HG02943 (cell line): ENCODE results near the gene EMX1.
A peak's percentile ranks its signal among the peaks of the same experiment; 100 is the strongest.

Experiments used
- ATAC-seq: cut with Tn5 transposase; IDR thresholded peaks from one replicate; pipeline ENCODE4 v1.9.1; 2021; ENCODE audit warnings: mild to moderate bottlenecking, low read depth, moderate library complexity; ENCODE audit not compliant: unreplicated experiment

The EMX1 gene

DNA sequence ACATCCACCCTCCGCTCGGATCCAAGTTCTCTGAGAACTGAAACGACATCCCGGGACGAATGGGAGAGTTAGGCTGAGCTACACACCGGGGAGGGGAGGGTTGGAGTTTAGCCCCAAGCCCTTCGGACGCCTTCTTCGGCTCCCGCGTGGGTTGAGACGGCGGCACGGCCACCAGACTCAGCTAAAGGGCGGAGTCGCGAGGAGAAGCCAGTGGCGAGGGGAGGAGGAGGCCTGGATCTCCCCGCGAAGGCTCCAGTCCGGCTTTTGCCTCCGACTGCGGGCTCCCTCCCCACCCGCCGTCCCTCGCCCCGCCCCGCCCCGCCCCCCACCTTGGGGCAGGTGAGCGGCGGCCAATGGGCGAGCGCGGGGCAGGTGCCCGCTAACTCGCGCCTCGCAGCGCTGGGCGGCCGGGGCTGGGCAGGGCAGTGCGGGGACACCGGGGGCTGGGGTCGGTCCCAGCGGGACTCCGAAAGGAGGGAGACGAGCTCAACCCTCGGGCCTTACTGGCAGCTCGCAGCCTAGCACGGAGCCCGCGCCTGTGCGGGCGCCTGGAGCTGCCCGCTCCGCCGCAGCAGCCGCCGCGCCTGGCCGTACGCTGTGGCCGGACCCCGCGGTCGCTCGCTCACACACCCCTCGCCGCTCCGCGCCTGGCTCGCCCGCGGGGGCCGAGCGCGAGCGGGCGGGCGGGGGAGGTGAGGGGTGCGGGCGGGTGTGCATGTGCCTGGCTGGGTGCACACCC lies at the start of gene EMX1:
EMX1 (plus strand) TSS at position 382 of the 739 bp plus-strand sequence; CDS start at position 716, 334 bp downstream.
- ATAC-seq: peak; percentile 42

- no peak for ATAC-seq
Observed at GRCh38 chr2:72871060-72871459, 46.3 kb upstream of the EMX1 start.

DNA sequence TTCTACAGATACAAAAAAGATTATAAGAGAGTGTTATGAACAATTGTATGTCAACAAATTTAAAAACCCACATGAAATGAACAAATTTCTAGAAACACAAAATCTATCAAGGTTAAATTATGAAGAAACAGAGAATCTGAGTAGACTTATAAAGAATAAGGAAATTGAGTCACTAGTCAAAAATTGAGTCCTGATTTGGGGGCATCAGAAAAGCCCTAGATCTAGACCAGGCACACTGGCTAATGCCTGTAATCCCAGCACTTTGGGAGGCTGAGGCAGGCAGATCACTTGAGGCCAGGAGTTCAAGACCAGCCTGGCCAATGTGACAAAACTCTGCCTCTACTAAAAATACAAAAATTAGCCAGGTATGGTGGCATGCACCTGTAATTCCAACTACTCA lies 45.4 kb upstream of the EMX1 start:
- ATAC-seq: no peak

- no peak for ATAC-seq
Observed at GRCh38 chr2:72883356-72883962, 33.9 kb upstream of the EMX1 start.

- no peak for ATAC-seq
Observed at GRCh38 chr2:72886505-72887031, 30.8 kb upstream of the EMX1 start.

DNA sequence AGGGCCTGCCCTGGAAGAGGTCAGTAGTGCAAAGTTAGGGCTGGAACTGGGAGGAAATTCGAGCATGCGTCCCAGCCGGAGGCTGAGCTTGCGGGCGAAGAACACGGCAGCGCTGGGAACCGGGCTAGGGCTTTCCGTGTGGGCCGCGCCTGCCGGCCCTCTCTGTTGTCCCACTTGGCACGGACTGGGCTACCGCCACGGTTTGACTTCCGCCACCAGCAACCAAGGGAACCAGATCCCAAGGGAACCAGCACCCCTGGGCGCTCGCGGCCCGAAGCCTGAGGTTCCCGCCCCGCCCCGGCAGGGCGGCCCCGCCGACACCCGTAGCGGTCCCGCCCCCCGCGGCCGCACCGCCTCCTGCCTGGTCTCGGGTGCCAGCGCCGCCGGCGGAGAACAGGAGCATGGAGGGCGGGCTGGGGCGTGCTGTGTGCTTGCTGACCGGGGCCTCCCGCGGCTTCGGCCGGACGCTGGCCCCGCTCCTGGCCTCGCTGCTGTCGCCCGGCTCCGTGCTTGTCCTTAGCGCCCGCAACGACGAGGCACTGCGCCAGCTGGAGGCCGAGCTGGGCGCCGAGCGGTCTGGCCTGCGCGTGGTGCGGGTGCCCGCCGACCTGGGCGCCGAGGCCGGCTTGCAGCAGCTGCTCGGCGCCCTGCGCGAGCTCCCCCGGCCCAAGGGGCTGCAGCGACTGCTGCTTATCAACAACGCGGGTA lies 30.1 kb upstream of the EMX1 start, which contains the start of gene SPR:
SPR (plus strand) TSS at position 377 of the 708 bp plus-strand sequence; CDS start at position 402, 25 bp downstream.
- ATAC-seq: no peak

DNA sequence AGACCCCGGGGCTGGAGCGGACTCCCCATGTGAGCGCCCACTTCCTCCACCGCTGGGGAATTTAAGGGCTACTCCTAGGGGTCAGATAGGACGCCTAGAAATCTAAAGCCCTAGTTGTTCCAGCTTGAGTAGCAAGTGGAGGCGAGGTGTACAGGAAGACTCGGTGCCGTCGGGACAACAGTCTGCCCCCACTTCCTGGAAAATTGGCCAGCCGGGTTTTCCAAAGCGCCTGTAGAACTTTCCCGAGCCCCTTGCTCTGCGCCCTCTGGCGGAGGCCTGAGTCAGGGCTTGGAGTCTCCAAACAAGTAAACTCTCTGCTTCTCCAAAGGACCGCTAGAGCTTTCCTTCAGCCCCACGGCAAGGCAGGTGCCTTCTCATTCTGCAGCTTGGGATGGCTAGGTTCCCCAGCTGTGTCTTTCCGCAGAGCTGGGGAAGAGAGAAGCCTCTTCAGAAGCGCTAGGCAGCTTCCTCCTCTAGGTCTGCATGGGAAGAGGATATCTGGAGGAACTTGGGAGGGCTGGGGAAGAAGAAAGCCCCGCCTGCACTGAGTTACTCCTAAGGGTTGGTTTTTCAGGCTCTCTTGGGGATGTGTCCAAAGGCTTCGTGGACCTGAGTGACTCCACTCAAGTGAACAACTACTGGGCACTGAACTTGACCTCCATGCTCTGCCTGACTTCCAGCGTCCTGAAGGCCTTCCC lies 29.4 kb upstream of the EMX1 start:
- no peak for ATAC-seq

GRCh38 chr2:72888438-72889202 lies 28.7 kb upstream of the EMX1 start:
- ATAC-seq: no peak

- ATAC-seq: no peak
Observed at GRCh38 chr2:72889991-72890390, 27.3 kb upstream of the EMX1 start.

GRCh38 chr2:72891091-72891818 lies 26.1 kb upstream of the EMX1 start:
- ATAC-seq: no peak

GRCh38 chr2:72892506-72893173 lies 24.7 kb upstream of the EMX1 start:
- ATAC-seq: peak; percentile 53

- peak; percentile 61 for ATAC-seq
Observed at GRCh38 chr2:72893594-72894319, 23.6 kb upstream of the EMX1 start.

- no peak for ATAC-seq
Observed at GRCh38 chr2:72894514-72894913, 22.8 kb upstream of the EMX1 start.

DNA sequence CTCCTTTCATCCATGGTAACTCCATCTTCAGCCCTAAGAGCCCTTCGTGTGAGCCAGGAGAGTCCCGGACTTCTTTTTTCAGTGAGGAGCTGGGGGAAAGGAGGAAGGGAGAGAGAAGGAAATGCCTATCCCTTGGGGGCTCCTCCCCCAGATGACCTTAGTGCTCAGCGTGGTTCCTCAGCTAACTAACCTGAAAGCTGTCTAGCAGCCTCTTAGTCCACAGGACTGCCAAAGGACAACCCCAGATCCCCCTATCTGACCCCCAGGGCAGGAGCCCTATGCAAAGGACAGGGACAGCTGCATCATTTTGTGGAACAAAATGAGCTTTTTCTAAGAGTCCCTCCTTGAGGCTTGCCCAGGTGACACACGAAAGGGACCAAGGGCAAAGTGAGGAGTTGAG lies 22.2 kb upstream of the EMX1 start:
- ATAC-seq: no peak

DNA sequence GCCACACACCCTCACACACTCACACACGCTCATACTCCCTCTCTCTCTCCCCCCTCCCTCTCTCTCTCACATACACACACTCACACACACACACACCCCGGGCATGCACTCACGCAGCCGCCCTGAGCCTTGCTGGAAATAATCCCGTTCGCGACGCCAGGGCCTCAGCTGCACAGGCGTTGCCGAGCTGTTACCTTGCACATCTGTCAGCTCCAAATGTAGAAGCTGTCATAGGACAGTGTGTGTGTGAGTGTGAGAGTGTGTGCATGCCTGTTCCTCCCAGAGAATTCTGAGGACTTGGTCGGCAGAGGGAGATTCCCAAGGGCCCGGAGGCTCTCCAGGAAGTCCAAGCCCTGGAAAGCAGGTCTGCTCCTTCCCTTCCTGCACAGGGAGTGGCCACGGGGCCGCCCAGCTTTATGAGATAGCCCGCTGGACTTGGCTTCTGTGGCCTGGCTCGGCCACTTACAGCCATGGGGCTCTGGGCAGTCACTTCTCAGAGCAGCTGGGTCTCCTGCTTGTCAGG lies 21.5 kb upstream of the EMX1 start:
- ATAC-seq: no peak

DNA sequence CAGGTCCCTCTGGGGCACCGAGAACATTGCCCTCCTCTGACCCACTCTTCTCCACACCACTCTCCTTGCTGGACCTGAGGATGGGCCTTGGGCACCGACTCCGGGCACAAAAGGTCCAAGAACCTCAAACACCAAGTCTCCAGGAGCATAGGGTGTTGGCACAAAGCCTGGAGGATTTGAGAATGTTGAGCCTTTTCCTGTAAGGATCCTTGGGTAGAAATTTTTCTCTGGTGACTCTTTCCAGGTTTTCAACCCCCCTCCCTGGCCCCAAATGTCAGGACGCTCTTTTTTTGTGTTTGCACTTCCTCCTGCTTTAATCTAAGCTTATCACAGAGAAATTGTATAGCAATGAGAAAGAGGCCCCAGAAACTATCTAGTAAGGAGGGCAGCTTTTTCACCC lies 20.9 kb upstream of the EMX1 start:
- no peak for ATAC-seq

DNA sequence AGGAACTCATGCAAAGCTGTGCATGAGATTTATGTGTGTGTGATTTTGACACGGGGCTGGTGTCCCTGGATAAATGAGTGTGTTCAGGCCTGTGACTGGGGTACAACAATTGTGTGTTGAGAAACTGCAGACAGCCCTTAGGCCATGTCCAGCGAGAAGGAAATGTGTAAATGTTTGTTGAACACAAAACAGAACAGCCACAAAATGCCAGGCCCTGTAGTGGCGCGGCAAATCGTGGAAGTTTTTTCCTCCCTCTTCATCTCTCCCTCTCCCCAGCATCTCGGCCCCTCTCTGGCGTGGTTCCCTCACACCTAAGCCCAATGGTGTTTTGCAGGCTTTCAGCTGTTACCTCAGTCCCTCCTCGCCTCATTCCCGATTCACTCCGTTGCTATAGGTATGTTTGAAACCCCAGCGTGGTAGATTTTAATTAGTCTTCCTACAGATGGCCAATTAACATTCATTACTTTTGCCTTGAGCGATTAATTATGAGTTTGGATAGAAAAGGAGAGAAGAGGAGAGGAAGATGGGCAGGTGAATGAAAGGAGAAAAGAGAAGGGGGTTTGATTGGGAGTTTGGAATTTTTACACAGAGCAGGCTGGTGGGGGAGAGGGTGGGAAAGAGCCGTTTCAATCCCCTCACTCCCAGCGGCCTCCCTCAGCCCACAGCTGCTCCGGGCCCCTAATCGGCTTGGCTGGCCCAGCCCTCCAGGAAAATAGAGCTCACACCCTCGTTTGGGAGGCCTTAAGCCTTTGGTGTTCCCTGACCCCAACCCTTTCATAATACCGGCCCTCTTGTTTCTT lies 19.3 kb upstream of the EMX1 start:
- no peak for ATAC-seq
